Measurements from ENCODE around the gene TCF4.

The TCF4 gene

GRCh38 chr18:55557211-55557610 lies 30.8 kb downstream of the TCF4 start:
- no peak for TF ChIP-seq CTCF (IDR thresholded peaks at IDR 0.05; ENCODE audit: control insufficient read depth, extremely low read depth, insufficient read depth)
- H3K4me3 ChIP-seq (ENCODE audit: low read depth, low read length): no peak overlapping the region
- DNase-seq (ENCODE audit: low read depth): no peak

- H3K4me3 ChIP-seq (ENCODE audit: low read depth, low read length): no peak overlapping the region
- no peak for TF ChIP-seq CTCF (IDR thresholded peaks at IDR 0.05; ENCODE audit: control insufficient read depth, extremely low read depth, insufficient read depth)
- no peak for DNase-seq (ENCODE audit: low read depth)
Measured at GRCh38 chr18:55555395-55556027, 32.5 kb downstream of the TCF4 start.

- TF ChIP-seq CTCF (IDR thresholded peaks at IDR 0.05; ENCODE audit: control insufficient read depth, extremely low read depth, insufficient read depth): no peak
- DNase-seq (ENCODE audit: low read depth): no peak
- no peak overlapping the region for H3K4me3 ChIP-seq (ENCODE audit: low read depth, low read length)
Measured at GRCh38 chr18:55552526-55553189, 35.3 kb downstream of the TCF4 start.

GRCh38 chr18:55551227-55551626 lies 36.8 kb downstream of the TCF4 start:
- H3K4me3 ChIP-seq (ENCODE audit: low read depth, low read length): no peak overlapping the region
- no peak for DNase-seq (ENCODE audit: low read depth)
- no peak for TF ChIP-seq CTCF (IDR thresholded peaks at IDR 0.05; ENCODE audit: control insufficient read depth, extremely low read depth, insufficient read depth)

- TF ChIP-seq CTCF (IDR thresholded peaks at IDR 0.05; ENCODE audit: control insufficient read depth, extremely low read depth, insufficient read depth): no peak
- no peak overlapping the region for H3K4me3 ChIP-seq (ENCODE audit: low read depth, low read length)
- no peak for DNase-seq (ENCODE audit: low read depth)
Measured at GRCh38 chr18:55550471-55550870, 37.5 kb downstream of the TCF4 start.

- no peak for TF ChIP-seq CTCF (IDR thresholded peaks at IDR 0.05; ENCODE audit: control insufficient read depth, extremely low read depth, insufficient read depth)
- no peak for DNase-seq (ENCODE audit: low read depth)
- no peak overlapping the region for H3K4me3 ChIP-seq (ENCODE audit: low read depth, low read length)
Measured at GRCh38 chr18:55549474-55550104, 38.4 kb downstream of the TCF4 start.
